Tibial nerve (tissue), 4 donors: ENCODE data around the gene TMEM91. TPM values are rescaled to one million over a fixed set of nuclear protein-coding genes. Genes with fewer than 3 reads are reported as not detected.

Source experiments
- DNase-seq, 2 donors: peaks; one replicate each; pipeline ENCODE4 v3.0.0-alpha.2; 2019; ENCODE audit warnings: low spot score in 2 of 2
- H3K27ac ChIP-seq, 4 donors: fragments of 200-600 bp; sonication (generic) in 3 of 4; one replicate each; pipeline ENCODE4 v1.5.1; 2017 to 2019; ENCODE audit warnings: mild to moderate bottlenecking in 1 of 4
- H3K27me3 ChIP-seq, 2 donors: fragments of 200-600 bp; sonication (generic) in 1 of 2; one replicate each; pipeline versions ENCODE4 v1.5.1 to v1.6.0; 2017 to 2019
- H3K36me3 ChIP-seq, 3 donors: fragments of 200-600 bp; sonication (generic); one replicate each; pipeline ENCODE4 v1.5.1; 2018 to 2019
- H3K4me1 ChIP-seq, 4 donors: fragments of 200-600 bp; sonication (generic) in 3 of 4; one replicate each; pipeline ENCODE4 v1.5.1; 2017 to 2019
- H3K4me3 ChIP-seq, 4 donors: fragments of 200-600 bp; sonication (generic) in 3 of 4; one replicate each; pipeline ENCODE4 v1.5.1; 2017 to 2019; ENCODE audit warnings: mild to moderate bottlenecking in 1 of 4, moderate library complexity in 1 of 4
- H3K9me3 ChIP-seq, 4 donors: fragments of 200-600 bp; sonication (generic) in 3 of 4; one replicate each; pipeline ENCODE4 v1.5.1; 2017 to 2019
- EP300 ChIP-seq, 2 donors: sonication (generic); formaldehyde crosslinking; IDR thresholded peaks; one replicate each; pipeline ENCODE4 v1.6.1; 2017; ENCODE audit warnings: antibody characterized with exemption in 2 of 2, mild to moderate bottlenecking in 1 of 2
- POLR2A ChIP-seq, 2 donors: fragments of 450-650 bp; IDR thresholded peaks; one replicate each; pipeline ENCODE4 v1.6.1; 2017; ENCODE audit warnings: antibody characterized with exemption in 2 of 2, mild to moderate bottlenecking in 2 of 2, moderate library complexity in 2 of 2
- WGBS, 2 donors: methylation state at CpG; one replicate each; pipeline ENCODE4 v1.1.5; 2018; 5-methylcytosine and 5-hydroxymethylcytosine counted together
- total RNA-seq, 4 donors: library from RNA; depleted of rRNA; stranded (reverse); fragments of >200 nt; gene quantifications; one replicate each; pipeline ENCODE4 v1.1.0, GENCODE V29; 2016
- TF ChIP-seq, protein P1 (sequence below), 5 experiments: fragments of 200-600 bp in 3 of 5; fragments of 450-650 bp in 2 of 5; sonication (generic) in 3 of 5; IDR thresholded peaks; one replicate each; pipeline ENCODE4 v1.5.1; 2016 to 2019; ENCODE audit warnings: antibody characterized with exemption in 5 of 5, mild to moderate bottlenecking in 3 of 5, moderate library complexity in 2 of 5

TMEM91 gene
- total RNA-seq, 4 donors from 2014 or later = 20.3 to 50.8 (median 31.5) TPM

DNA sequence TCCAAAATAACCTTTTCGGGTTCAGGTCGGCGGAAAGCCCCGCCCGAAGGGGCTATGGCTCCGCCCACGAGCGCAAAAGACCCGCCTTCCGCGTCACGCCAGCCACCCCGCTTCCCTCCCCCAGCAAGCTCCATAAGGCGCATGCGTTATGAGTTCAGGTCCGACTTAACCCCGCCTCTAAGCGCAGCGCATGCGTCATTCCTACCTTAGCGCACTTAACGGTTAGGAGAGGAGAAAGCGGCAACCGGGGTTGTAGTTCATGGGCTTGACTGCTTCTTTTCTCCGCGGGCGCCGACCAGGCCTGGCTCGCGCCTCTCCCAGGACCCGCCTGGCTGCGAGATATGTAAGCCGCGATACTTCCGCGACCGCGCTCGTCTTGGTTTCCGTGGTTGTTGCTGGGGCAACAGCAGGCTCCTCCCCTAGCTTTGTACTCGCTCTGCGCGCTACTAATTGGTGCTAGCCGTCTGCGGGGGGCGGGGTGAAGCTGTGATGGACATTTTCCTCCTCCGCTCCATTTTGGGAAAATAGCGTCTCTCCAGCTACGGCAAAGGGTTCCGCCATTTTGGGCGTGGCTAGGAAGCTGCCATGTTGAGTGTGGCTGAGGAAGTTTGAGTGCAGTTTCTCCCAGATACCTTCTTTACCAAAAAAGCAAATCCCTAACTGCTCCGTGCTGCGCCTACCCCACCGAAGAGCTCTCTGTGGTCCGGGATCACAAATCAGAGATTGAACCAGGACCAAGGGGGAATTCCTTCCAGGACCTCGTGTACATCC is 12.4 kb upstream of the TMEM91 start, which contains the start of gene B9D2:
Gene B9D2, minus strand, starts transcription at position 397 of the 771 bp plus-strand sequence. CDS start 630 bp downstream, outside the sequence.
- DNase-seq = peak; percentile 97 to 98
- 1 to 2% methylated on average over 50 to 53 of the region's 56 CpGs for WGBS, 2 donors
- peak within 1 kb of the TSS; percentile 53 to 87 (median 86) for H3K4me3 ChIP-seq
- peak within 1 kb of the TSS; percentile 95 to 100 (median 98) for H3K27ac ChIP-seq
- TF ChIP-seq POLR2A (IDR thresholded peaks at IDR 0.05) (peak; percentile 42 to 84), EP300 (IDR thresholded peaks at IDR 0.05) (peak; percentile 94 to 99)
- TF ChIP-seq, protein P1, sequence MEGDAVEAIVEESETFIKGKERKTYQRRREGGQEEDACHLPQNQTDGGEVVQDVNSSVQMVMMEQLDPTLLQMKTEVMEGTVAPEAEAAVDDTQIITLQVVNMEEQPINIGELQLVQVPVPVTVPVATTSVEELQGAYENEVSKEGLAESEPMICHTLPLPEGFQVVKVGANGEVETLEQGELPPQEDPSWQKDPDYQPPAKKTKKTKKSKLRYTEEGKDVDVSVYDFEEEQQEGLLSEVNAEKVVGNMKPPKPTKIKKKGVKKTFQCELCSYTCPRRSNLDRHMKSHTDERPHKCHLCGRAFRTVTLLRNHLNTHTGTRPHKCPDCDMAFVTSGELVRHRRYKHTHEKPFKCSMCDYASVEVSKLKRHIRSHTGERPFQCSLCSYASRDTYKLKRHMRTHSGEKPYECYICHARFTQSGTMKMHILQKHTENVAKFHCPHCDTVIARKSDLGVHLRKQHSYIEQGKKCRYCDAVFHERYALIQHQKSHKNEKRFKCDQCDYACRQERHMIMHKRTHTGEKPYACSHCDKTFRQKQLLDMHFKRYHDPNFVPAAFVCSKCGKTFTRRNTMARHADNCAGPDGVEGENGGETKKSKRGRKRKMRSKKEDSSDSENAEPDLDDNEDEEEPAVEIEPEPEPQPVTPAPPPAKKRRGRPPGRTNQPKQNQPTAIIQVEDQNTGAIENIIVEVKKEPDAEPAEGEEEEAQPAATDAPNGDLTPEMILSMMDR (IDR thresholded peaks at IDR 0.05) = no peak
- H3K27me3 ChIP-seq = no peaks in the 10 kb centered on the region
- H3K4me1 ChIP-seq = peaks cover 0 to 21% (median 9%) of the 10 kb centered on the region in 4 donors
- no peaks in the 10 kb centered on the region for H3K36me3 ChIP-seq
- H3K9me3 ChIP-seq = no peaks in the 10 kb centered on the region

DNA sequence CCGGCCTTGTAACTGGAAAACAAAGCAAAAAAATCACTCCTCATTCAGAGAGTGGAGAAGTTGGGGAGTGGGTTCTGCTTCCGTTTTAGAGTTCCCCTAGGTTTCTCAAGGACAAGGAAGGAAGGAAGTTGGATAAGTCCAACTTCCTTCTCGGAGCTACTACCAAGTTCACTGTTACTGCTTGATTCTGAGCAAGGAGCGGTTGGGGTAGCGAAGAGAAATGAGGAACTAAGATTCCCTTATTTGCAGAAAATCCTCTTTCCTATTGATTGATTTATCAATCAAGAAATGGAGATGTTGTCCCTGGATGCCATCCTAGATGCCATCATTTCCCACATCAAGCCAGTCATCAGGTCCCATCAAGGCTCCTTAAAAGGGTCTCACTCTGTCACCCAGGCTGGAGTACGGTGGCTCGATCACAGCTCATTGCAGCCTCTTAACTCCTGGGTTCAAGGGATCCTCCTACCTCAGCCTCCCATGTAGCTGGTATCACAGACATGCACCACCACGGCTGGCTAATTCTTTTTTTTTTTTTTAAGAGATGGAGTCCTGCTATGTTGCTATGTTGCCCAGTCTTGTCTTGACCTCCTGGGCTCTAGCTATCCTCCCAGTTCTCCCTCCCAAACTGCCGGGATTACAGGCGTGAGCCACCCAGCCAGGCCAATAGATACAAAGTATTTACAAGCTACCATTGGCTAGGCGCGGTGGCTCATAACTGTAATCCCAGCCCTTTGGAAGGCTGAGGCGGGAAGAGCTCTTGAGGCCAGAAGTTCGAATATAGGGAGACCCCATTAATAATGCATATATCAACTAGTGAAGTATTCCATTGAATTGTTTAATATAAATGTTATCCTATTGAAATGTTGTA is 11.6 kb upstream of the TMEM91 start:
- Histone ChIP-seq H3K36me3 (no peaks in the 10 kb centered on the region), H3K4me3 (peak overlapping the region; percentile 53 to 87 (median 86)), H3K4me1 (peaks cover 0 to 21% (median 9%) of the 10 kb centered on the region in 4 donors), H3K9me3 (no peaks in the 10 kb centered on the region), H3K27me3 (no peaks in the 10 kb centered on the region), H3K27ac (peak overlapping the region; percentile 95 to 100 (median 98))
- no peak for TF ChIP-seq POLR2A (IDR thresholded peaks at IDR 0.05)
- TF ChIP-seq EP300 (IDR thresholded peaks at IDR 0.05) = no peak
- TF ChIP-seq, protein P1 (IDR thresholded peaks at IDR 0.05) = no peak
- DNase-seq = no peak
- 75 to 77% methylated on average over 14 of the region's 14 CpGs for WGBS, 2 donors

DNA sequence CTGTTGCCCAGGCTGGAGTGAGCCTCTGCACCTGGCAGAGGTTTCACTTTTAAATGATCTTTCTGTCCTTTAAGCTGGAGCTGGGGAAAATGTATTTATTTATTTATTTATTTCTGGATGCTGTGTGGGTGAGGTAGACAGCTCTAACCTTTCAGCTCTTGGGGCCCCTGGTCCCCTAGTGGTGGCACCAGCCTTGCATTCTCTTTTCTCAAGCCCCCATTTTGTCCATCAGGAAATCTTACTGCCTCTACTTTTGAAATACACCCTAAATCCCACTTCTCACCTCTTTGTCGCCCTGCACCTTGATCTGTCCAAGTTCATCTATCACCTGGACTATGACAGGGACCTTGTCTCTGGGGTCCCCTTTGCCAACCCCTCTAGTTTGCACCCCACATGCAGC is 10.2 kb upstream of the TMEM91 start:
- peaks cover 0 to 21% (median 9%) of the 10 kb centered on the region in 4 donors for H3K4me1 ChIP-seq
- H3K9me3 ChIP-seq = no peaks in the 10 kb centered on the region
- TF ChIP-seq EP300 (IDR thresholded peaks at IDR 0.05) (no peak), POLR2A (IDR thresholded peaks at IDR 0.05) (no peak)
- TF ChIP-seq, protein P1 (IDR thresholded peaks at IDR 0.05) = no peak
- H3K36me3 ChIP-seq = no peaks in the 10 kb centered on the region
- DNase-seq = no peak
- no peak overlapping the region for H3K27ac ChIP-seq
- no peak overlapping the region for H3K4me3 ChIP-seq
- 96% methylated on average over 1 of the region's 1 CpG for WGBS, 2 donors
- H3K27me3 ChIP-seq = no peaks in the 10 kb centered on the region

DNA sequence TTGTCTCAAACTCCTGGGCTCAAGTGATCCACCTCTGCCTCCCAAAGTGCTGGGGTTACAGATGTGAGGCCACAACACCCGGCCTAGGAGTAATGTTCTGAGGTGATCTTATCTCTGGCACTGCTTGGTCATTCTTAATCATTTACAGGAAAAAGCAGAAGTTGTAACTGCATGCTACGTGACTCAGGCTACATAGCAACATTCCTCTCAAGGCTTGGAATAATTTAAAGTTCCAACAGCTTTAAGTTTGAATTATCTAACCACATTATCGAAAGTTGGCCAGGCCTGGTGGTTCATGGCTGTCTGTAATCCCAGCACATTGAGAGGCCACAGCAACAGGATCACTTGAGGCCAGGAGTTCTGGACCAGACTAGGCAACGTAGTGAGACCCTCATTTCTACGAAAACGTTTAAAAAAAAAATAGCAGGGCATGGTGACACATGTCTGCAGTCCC is 8.5 kb upstream of the TMEM91 start:
- TF ChIP-seq, protein P1 (IDR thresholded peaks at IDR 0.05) = no peak
- TF ChIP-seq EP300 (IDR thresholded peaks at IDR 0.05) (no peak), POLR2A (IDR thresholded peaks at IDR 0.05) (no peak)
- Histone ChIP-seq H3K4me1 (peaks cover 0 to 21% (median 9%) of the 10 kb centered on the region in 4 donors), H3K9me3 (no peaks in the 10 kb centered on the region), H3K27ac (peak overlapping the region in 1 of 4 donors; percentile 50), H3K36me3 (no peaks in the 10 kb centered on the region), H3K27me3 (no peaks in the 10 kb centered on the region), H3K4me3 (no peak overlapping the region)
- no peak for DNase-seq
- 74 to 77% methylated on average over 6 of the region's 6 CpGs for WGBS, 2 donors
